Measurements from ENCODE around the gene SLC25A34. TPM values are rescaled to one million over a fixed set of nuclear protein-coding genes. Genes with fewer than 3 reads are reported as not detected.
A peak's percentile ranks its signal among the peaks of the same experiment; 100 is the strongest.

Gene SLC25A34
- total RNA-seq, 4 donors from 2014 or later = 12.9 to 73.3 (median 36.2) TPM

- 82 to 84% methylated on average over 9 to 11 of the region's 11 CpGs for WGBS, 2 donors (ENCODE audit: low coverage in 1 of 2)
These were observed 18.5 kb upstream of the SLC25A34 start for GRCh38 chr1:15717418-15718125.

GRCh38 chr1:15718199-15718601 lies 17.9 kb upstream of the SLC25A34 start:
- WGBS, 2 donors (ENCODE audit: low coverage in 1 of 2) = 94% methylated on average over 8 of the region's 8 CpGs; no CpG with 5 or more reads in 1 of the 2 donors
- Histone ChIP-seq H3K36me3 (peaks cover 0 to 42% (median 10%) of the 10 kb centered on the region in 4 donors), H3K9me3 (no peaks in the 10 kb centered on the region), H3K27ac (peak overlapping the region in 3 of 4 donors; percentile 21 to 69 (median 44)), H3K27me3 (no peaks in the 10 kb centered on the region), H3K4me1 (peaks cover 0 to 23% (median 8%) of the 10 kb centered on the region in 4 donors), H3K4me3 (no peak overlapping the region)
- no peak for DNase-seq
- intact Hi-C loops (cut with DNase I; ENCODE audit: low total_unique reads) = no loop called here
- TF ChIP-seq EP300 (IDR thresholded peaks at IDR 0.05; ENCODE audit: low read depth) = no peak
- TF ChIP-seq POLR2A (IDR thresholded peaks at IDR 0.05) = no peak
- no peak for TF ChIP-seq POLR2AphosphoS5 (IDR thresholded peaks at IDR 0.05)
- no peak for TF ChIP-seq CTCF (IDR thresholded peaks at IDR 0.05)
- in situ Hi-C loops (cut with MboI; ENCODE audit: low pct_ligation_motif_present in 1 of 4, low pct_unique_long_range_greater_than_20kb in 1 of 4, low sequenced_read_pairs in 3 of 4) = no loop called here

More at GRCh38 chr1:15717418-15718125, 18.5 kb upstream of the SLC25A34 start:
- intact Hi-C loops (cut with DNase I; ENCODE audit: low total_unique reads) = no loop called here
- H3K27me3 ChIP-seq = no peaks in the 10 kb centered on the region
- H3K4me3 ChIP-seq = no peak overlapping the region
- H3K27ac ChIP-seq = peak overlapping the region in 3 of 4 donors; percentile 21 to 69 (median 44)
- H3K36me3 ChIP-seq = peaks cover 0 to 42% (median 10%) of the 10 kb centered on the region in 4 donors
- no peaks in the 10 kb centered on the region for H3K9me3 ChIP-seq
- no peak for DNase-seq
- in situ Hi-C loops (cut with MboI; ENCODE audit: low pct_ligation_motif_present in 1 of 4, low pct_unique_long_range_greater_than_20kb in 1 of 4, low sequenced_read_pairs in 3 of 4) = no loop called here
- TF ChIP-seq EP300 (IDR thresholded peaks at IDR 0.05; ENCODE audit: low read depth) (no peak), POLR2AphosphoS5 (IDR thresholded peaks at IDR 0.05) (no peak), POLR2A (IDR thresholded peaks at IDR 0.05) (no peak), CTCF (IDR thresholded peaks at IDR 0.05) (no peak)
- H3K4me1 ChIP-seq = peaks cover 0 to 23% (median 8%) of the 10 kb centered on the region in 4 donors

GRCh38 chr1:15719381-15720120 lies 16.5 kb upstream of the SLC25A34 start:
- in situ Hi-C loops (cut with MboI; ENCODE audit: low pct_ligation_motif_present in 1 of 4, low pct_unique_long_range_greater_than_20kb in 1 of 4, low sequenced_read_pairs in 3 of 4) (no loop called here), intact Hi-C loops (cut with DNase I; ENCODE audit: low total_unique reads) (no loop called here)
- peaks cover 0 to 14% (median 5%) of the 10 kb centered on the region in 4 donors for H3K4me1 ChIP-seq
- 87 to 89% methylated on average over 7 to 12 of the region's 12 CpGs for WGBS, 2 donors (ENCODE audit: low coverage in 1 of 2)
- peaks cover 0 to 42% (median 10%) of the 10 kb centered on the region in 4 donors for H3K36me3 ChIP-seq
- H3K27ac ChIP-seq = no peak overlapping the region
- H3K9me3 ChIP-seq = no peaks in the 10 kb centered on the region
- no peak for DNase-seq
- no peak overlapping the region for H3K4me3 ChIP-seq
- H3K27me3 ChIP-seq = no peaks in the 10 kb centered on the region
- TF ChIP-seq CTCF (IDR thresholded peaks at IDR 0.05) (no peak), POLR2A (IDR thresholded peaks at IDR 0.05) (no peak), POLR2AphosphoS5 (IDR thresholded peaks at IDR 0.05) (no peak), EP300 (IDR thresholded peaks at IDR 0.05; ENCODE audit: low read depth) (no peak)

GRCh38 chr1:15720861-15721260 lies 15.2 kb upstream of the SLC25A34 start:
- H3K4me1 ChIP-seq = peaks cover 0 to 6% (median 0%) of the 10 kb centered on the region in 4 donors
- no peak for DNase-seq
- no peak overlapping the region for H3K4me3 ChIP-seq
- intact Hi-C loops (cut with DNase I; ENCODE audit: low total_unique reads) = no loop called here
- no peaks in the 10 kb centered on the region for H3K9me3 ChIP-seq
- in situ Hi-C loops (cut with MboI; ENCODE audit: low pct_ligation_motif_present in 1 of 4, low pct_unique_long_range_greater_than_20kb in 1 of 4, low sequenced_read_pairs in 3 of 4) = no loop called here
- H3K27me3 ChIP-seq = no peaks in the 10 kb centered on the region
- TF ChIP-seq POLR2A (IDR thresholded peaks at IDR 0.05) (no peak), EP300 (IDR thresholded peaks at IDR 0.05; ENCODE audit: low read depth) (no peak), POLR2AphosphoS5 (IDR thresholded peaks at IDR 0.05) (no peak), CTCF (IDR thresholded peaks at IDR 0.05) (no peak)
- 100% methylated on average over 3 of the region's 3 CpGs; no CpG with 5 or more reads in 1 of the 2 donors for WGBS, 2 donors (ENCODE audit: low coverage in 1 of 2)
- H3K27ac ChIP-seq = no peak overlapping the region
- H3K36me3 ChIP-seq = peaks cover 0 to 50% (median 13%) of the 10 kb centered on the region in 4 donors
